ENCODE data around the gene ARL8B. TPM values are rescaled to one million over a fixed set of nuclear protein-coding genes. Genes with fewer than 3 reads are reported as not detected.

Gene ARL8B
- total and polyA plus RNA-seq, 2 donors (not counting 1 experiment from before 2014, with no cell fraction given): 14.5 to 67.3 TPM

DNA sequence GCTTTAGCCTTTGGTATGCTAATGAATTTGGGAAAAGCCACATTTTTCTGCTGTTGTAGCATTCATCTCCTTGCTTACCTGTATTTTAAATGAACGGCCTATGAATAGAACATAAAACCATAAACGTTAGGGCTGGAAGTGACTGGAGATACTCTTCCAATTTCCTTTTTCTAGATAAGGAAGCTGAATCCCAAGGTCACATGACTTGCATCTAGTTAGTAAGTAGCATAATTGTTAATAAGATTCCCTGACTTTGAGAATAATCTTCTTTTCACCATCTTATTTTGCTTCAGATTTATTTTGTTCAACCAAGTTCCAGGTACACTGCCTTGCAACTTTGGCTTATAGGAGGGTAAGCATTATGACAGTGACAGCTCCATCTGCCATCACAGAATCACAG, 44.8 kb downstream of the ARL8B start:
- Histone ChIP-seq H3K9me3 (ENCODE audit: control extremely low read depth in 1 of 3, control insufficient read depth in 2 of 3, insufficient read depth in 1 of 3, low read length in 2 of 3) (no peaks in the 10 kb centered on the region), H3K27me3 (replicated peaks in 1 of 4; ENCODE audit: control extremely low read depth in 1 of 4, control insufficient read depth in 3 of 4, insufficient read depth in 4 of 4, low read length in 3 of 4) (no peaks in the 10 kb centered on the region), H3K9ac (ENCODE audit: low read length) (no peak overlapping the region), H3K36me3 (replicated peaks in 1 of 2; ENCODE audit: control extremely low read depth in 1 of 2, control insufficient read depth in 1 of 2, extremely low read depth in 1 of 2, insufficient read depth in 2 of 2, low read length in 1 of 2) (peaks cover 0 to 13% of the 10 kb centered on the region in 2 experiments), H3K4me3 (ENCODE audit: control extremely low read depth in 1 of 5, extremely low read depth in 1 of 5, insufficient read depth in 1 of 5, low read depth in 2 of 5, low read length in 4 of 5) (no peak overlapping the region), H3K27ac (ENCODE audit: low read length in 2 of 2) (no peak overlapping the region), H3K4me2 (replicated peaks; ENCODE audit: low read depth, low read length, poor library complexity, severe bottlenecking) (no peak overlapping the region), H2AFZ (ENCODE audit: insufficient read depth, low read depth, low read length, poor library complexity, severe bottlenecking) (no peak overlapping the region), H4K20me1 (ENCODE audit: control insufficient read depth, insufficient read depth, low read length, poor library complexity, severe bottlenecking) (peaks cover 9% of the 10 kb centered on the region), H3K4me1 (ENCODE audit: control insufficient read depth in 2 of 2, insufficient read depth in 2 of 2, low read length in 2 of 2) (peaks cover 10 to 16% of the 10 kb centered on the region in 2 donors), H3K79me2 (ENCODE audit: control insufficient read depth, insufficient read depth, low read length) (peaks cover 76% of the 10 kb centered on the region)
- Mint-ChIP-seq H3K4me3 (no peak overlapping the region), H3K27me3 (no peaks in the 10 kb centered on the region), H3K27ac (no peak overlapping the region), H3K4me1 (peaks cover 55% of the 10 kb centered on the region), H3K9me3 (ENCODE audit: insufficient read depth) (no peaks in the 10 kb centered on the region)
- ChIA-PET CTCF (interaction anchor here (1.2 kb wide), 1 partner anchor 30 kb away, joined by 3 read pairs; no protein-coding TSS in a partner anchor), POLR2A (no interaction called here)
- DNase-seq (no peak), ATAC-seq (ENCODE audit: low read depth) (no peak)
- intact Hi-C loops (cut with micrococcal nuclease): no loop called here
- WGBS (ENCODE audit: insufficient coverage): no CpG with 5 or more reads among the region's 2 CpGs
- TF ChIP-seq, protein P1, sequence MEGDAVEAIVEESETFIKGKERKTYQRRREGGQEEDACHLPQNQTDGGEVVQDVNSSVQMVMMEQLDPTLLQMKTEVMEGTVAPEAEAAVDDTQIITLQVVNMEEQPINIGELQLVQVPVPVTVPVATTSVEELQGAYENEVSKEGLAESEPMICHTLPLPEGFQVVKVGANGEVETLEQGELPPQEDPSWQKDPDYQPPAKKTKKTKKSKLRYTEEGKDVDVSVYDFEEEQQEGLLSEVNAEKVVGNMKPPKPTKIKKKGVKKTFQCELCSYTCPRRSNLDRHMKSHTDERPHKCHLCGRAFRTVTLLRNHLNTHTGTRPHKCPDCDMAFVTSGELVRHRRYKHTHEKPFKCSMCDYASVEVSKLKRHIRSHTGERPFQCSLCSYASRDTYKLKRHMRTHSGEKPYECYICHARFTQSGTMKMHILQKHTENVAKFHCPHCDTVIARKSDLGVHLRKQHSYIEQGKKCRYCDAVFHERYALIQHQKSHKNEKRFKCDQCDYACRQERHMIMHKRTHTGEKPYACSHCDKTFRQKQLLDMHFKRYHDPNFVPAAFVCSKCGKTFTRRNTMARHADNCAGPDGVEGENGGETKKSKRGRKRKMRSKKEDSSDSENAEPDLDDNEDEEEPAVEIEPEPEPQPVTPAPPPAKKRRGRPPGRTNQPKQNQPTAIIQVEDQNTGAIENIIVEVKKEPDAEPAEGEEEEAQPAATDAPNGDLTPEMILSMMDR (IDR thresholded peaks at IDR 0.05): no peak
- TF ChIP-seq EZH2 (IDR thresholded peaks at IDR 0.05; ENCODE audit: borderline replicate concordance, insufficient read depth, low read depth, low read length, poor library complexity, severe bottlenecking): no peak

DNA sequence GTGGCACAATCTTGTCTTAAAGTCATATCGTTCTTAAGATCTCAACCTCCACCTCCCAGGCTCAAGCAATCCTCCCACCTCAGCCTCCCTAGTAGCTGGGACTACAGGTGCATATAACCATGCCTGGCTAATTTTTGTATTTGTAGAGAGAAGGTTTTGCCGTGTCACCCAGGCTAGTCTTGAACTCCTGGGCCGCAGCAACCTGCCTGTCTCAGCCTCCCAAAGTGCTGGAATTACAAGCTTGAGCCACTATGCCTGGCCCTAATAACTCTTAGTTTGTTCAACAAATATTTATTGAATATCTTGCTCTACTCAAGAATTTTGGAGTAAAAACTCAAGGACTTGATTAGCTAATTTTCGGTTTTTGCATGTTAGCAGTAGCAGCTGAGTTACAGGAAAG, 46.0 kb downstream of the ARL8B start:
- no peak overlapping the region for H3K4me2 ChIP-seq (replicated peaks; ENCODE audit: low read depth, low read length, poor library complexity, severe bottlenecking)
- Mint-ChIP-seq H3K27ac (peak overlapping the region; percentile 20), H3K9me3 (ENCODE audit: insufficient read depth) (no peaks in the 10 kb centered on the region), H3K4me1 (peaks cover 45% of the 10 kb centered on the region), H3K4me3 (no peak overlapping the region), H3K27me3 (no peaks in the 10 kb centered on the region)
- H3K79me2 ChIP-seq (ENCODE audit: control insufficient read depth, insufficient read depth, low read length): peaks cover 63% of the 10 kb centered on the region
- no peaks in the 10 kb centered on the region for H3K9me3 ChIP-seq (ENCODE audit: control extremely low read depth in 1 of 3, control insufficient read depth in 2 of 3, insufficient read depth in 1 of 3, low read length in 2 of 3)
- H2AFZ ChIP-seq (ENCODE audit: insufficient read depth, low read depth, low read length, poor library complexity, severe bottlenecking): no peak overlapping the region
- WGBS (ENCODE audit: insufficient coverage): 100% methylated on average over 1 of the region's 4 CpGs
- H3K4me3 ChIP-seq (ENCODE audit: control extremely low read depth in 1 of 5, extremely low read depth in 1 of 5, insufficient read depth in 1 of 5, low read depth in 2 of 5, low read length in 4 of 5): no peak overlapping the region
- H3K9ac ChIP-seq (ENCODE audit: low read length): no peak overlapping the region
- H3K27ac ChIP-seq (ENCODE audit: low read length in 2 of 2): no peak overlapping the region
- ATAC-seq (ENCODE audit: low read depth) (no peak), DNase-seq (no peak)
- CTCF ChIA-PET: interaction anchor here (0.9 to 1.8 kb wide), 4 partner anchors 9 to 32 kb away, joined by 3 to 4 read pairs (median 4); no protein-coding TSS in a partner anchor
- H3K27me3 ChIP-seq (replicated peaks in 1 of 4; ENCODE audit: control extremely low read depth in 1 of 4, control insufficient read depth in 3 of 4, insufficient read depth in 4 of 4, low read length in 3 of 4): no peaks in the 10 kb centered on the region
- intact Hi-C loops (cut with micrococcal nuclease): no loop called here
- peaks cover 5 to 9% of the 10 kb centered on the region in 2 donors for H3K4me1 ChIP-seq (ENCODE audit: control insufficient read depth in 2 of 2, insufficient read depth in 2 of 2, low read length in 2 of 2)
- TF ChIP-seq EZH2 (IDR thresholded peaks at IDR 0.05; ENCODE audit: borderline replicate concordance, insufficient read depth, low read depth, low read length, poor library complexity, severe bottlenecking): no peak
- TF ChIP-seq, protein P1 (IDR thresholded peaks at IDR 0.05): no peak
- H3K36me3 ChIP-seq (replicated peaks in 1 of 2; ENCODE audit: control extremely low read depth in 1 of 2, control insufficient read depth in 1 of 2, extremely low read depth in 1 of 2, insufficient read depth in 2 of 2, low read length in 1 of 2): peaks cover 1 to 26% of the 10 kb centered on the region in 2 experiments
- peaks cover 9% of the 10 kb centered on the region for H4K20me1 ChIP-seq (ENCODE audit: control insufficient read depth, insufficient read depth, low read length, poor library complexity, severe bottlenecking)
- POLR2A ChIA-PET: no interaction called here
